H9 (cell line): ENCODE measurements around the gene NRN1. TPM values are rescaled to one million over a fixed set of nuclear protein-coding genes. Genes with fewer than 3 reads are reported as not detected.

Source experiments
- DNase-seq: peaks from one replicate; pipeline ENCODE4 v3.0.0-alpha.2; 2017
- H2AFZ ChIP-seq: one replicate; pipeline ENCODE4 v1.6.1; 2013; ENCODE audit warnings: mild to moderate bottlenecking, low read length, control low read depth, moderate library complexity
- H2AK5ac ChIP-seq: 2 replicates; pipeline ENCODE4 v1.6.1; 2013; ENCODE audit warnings: low read length, control low read depth, mixed read lengths; ENCODE audit not compliant: insufficient read length
- H2BK120ac ChIP-seq: one replicate; pipeline ENCODE4 v1.6.1; 2013; ENCODE audit warnings: low read depth, mild to moderate bottlenecking, low read length, control low read depth, inconsistent platforms; ENCODE audit not compliant: poor library complexity, severe bottlenecking
- H2BK12ac ChIP-seq: 2 replicates; pipeline ENCODE4 v1.6.1; 2013; ENCODE audit warnings: low read length, control low read depth, mixed read lengths, low read depth; ENCODE audit not compliant: insufficient read length
- H2BK15ac ChIP-seq: 2 replicates; pipeline ENCODE4 v1.6.1; 2013; ENCODE audit warnings: low read depth, low read length, control low read depth
- H2BK20ac ChIP-seq: one replicate; pipeline ENCODE4 v1.6.1; 2013; ENCODE audit warnings: low read depth, mild to moderate bottlenecking, low read length, control low read depth, inconsistent platforms; ENCODE audit not compliant: poor library complexity, severe bottlenecking
- H2BK5ac ChIP-seq: 2 replicates; pipeline ENCODE4 v1.6.1; 2013; ENCODE audit warnings: low read length, control low read depth, mixed read lengths; ENCODE audit not compliant: insufficient read length
- H3K14ac ChIP-seq: 2 replicates; pipeline ENCODE4 v1.6.1; 2013; ENCODE audit warnings: low read length, control low read depth; ENCODE audit not compliant: insufficient read depth
- H3K18ac ChIP-seq: 2 replicates; pipeline ENCODE4 v1.6.1; 2013; ENCODE audit warnings: low read depth, mild to moderate bottlenecking, mixed read lengths, low read length, control low read depth; ENCODE audit not compliant: insufficient read length
- H3K23ac ChIP-seq: 2 replicates; pipeline ENCODE4 v1.6.1; 2013; ENCODE audit warnings: low read length, control low read depth, mixed read lengths, low read depth; ENCODE audit not compliant: insufficient read length
- H3K23me2 ChIP-seq: 2 replicates; pipeline ENCODE4 v1.6.1; 2013; ENCODE audit warnings: low read depth, mild to moderate bottlenecking, mixed read lengths, low read length, control low read depth; ENCODE audit not compliant: insufficient read length, poor library complexity, severe bottlenecking
- H3K27ac ChIP-seq: 2 replicates; pipeline ENCODE4 v1.5.1; 2013; ENCODE audit warnings: low read length, control low read depth, mixed read lengths, low read depth; ENCODE audit not compliant: insufficient read length
- H3K27me3 ChIP-seq: 2 replicates; pipeline ENCODE4 v1.6.1; 2013; ENCODE audit warnings: low read length, control low read depth, inconsistent platforms; ENCODE audit not compliant: insufficient read depth
- H3K4ac ChIP-seq: 2 replicates; pipeline ENCODE4 v1.6.1; 2013; ENCODE audit warnings: low read depth, mild to moderate bottlenecking, control low read depth, inconsistent platforms, low read length, moderate library complexity
- H3K4me1 ChIP-seq: 2 replicates; pipeline ENCODE4 v1.6.1; 2013; ENCODE audit warnings: low read length, control low read depth, inconsistent platforms; ENCODE audit not compliant: insufficient read depth
- H3K4me2 ChIP-seq: 2 replicates; pipeline ENCODE4 v1.6.1; 2013; ENCODE audit warnings: low read length, control low read depth, mixed read lengths; ENCODE audit not compliant: insufficient read length, insufficient read depth
- H3K56ac ChIP-seq: 2 replicates; pipeline ENCODE4 v1.6.1; 2013; ENCODE audit warnings: low read depth, mild to moderate bottlenecking, mixed read lengths, low read length, control low read depth; ENCODE audit not compliant: insufficient read length
- H3K79me1 ChIP-seq: 2 replicates; pipeline ENCODE4 v1.6.1; 2013; ENCODE audit warnings: low read depth, mild to moderate bottlenecking, moderate library complexity, low read length, control low read depth, inconsistent platforms; ENCODE audit not compliant: insufficient read depth, poor library complexity, severe bottlenecking
- H3K79me2 ChIP-seq: 2 replicates; pipeline ENCODE4 v1.6.1; 2013; ENCODE audit warnings: low read length, control low read depth, inconsistent platforms; ENCODE audit not compliant: insufficient read depth
- H3K9ac ChIP-seq: 2 replicates; pipeline ENCODE4 v1.6.1; 2013; ENCODE audit warnings: low read length, control low read depth, mixed read lengths; ENCODE audit not compliant: insufficient read length; ENCODE audit errors: extremely low read depth
- H3K9me3 ChIP-seq: one replicate; pipeline ENCODE4 v1.6.1; 2013; ENCODE audit warnings: low read depth, low read length, inconsistent platforms; ENCODE audit not compliant: control insufficient read depth
- H3T11ph ChIP-seq: one replicate; pipeline ENCODE4 v1.6.1; 2013; ENCODE audit warnings: mild to moderate bottlenecking, low read length, control low read depth, inconsistent platforms
- H4K20me1 ChIP-seq: one replicate; pipeline ENCODE4 v1.6.1; 2013; ENCODE audit not compliant: control insufficient read depth, insufficient read length, insufficient read depth
- H4K5ac ChIP-seq: 2 replicates; pipeline ENCODE4 v1.6.1; 2013; ENCODE audit warnings: low read depth, mild to moderate bottlenecking, mixed read lengths, low read length, control low read depth; ENCODE audit not compliant: insufficient read length
- H4K8ac ChIP-seq: replicated peaks from 2 replicates; pipeline ENCODE4 v1.6.1; 2013; ENCODE audit warnings: low read length, control low read depth, mixed read lengths, low read depth; ENCODE audit not compliant: insufficient read length
- H4K91ac ChIP-seq: 2 replicates; pipeline ENCODE4 v1.6.1; 2013; ENCODE audit warnings: low read depth, mild to moderate bottlenecking, moderate library complexity, mixed read lengths, low read length, control low read depth; ENCODE audit not compliant: insufficient read length
- H3K27ac Mint-ChIP-seq, 3 experiments: 2 replicates in 2 of 3; 3 replicates in 1 of 3; pipeline ENCODE4 v1.8.0; 2020 to 2021; ENCODE audit warnings: mixed read lengths in 3 of 3, mild to moderate bottlenecking in 1 of 3, moderate library complexity in 1 of 3
- H3K27me3 Mint-ChIP-seq: 2 replicates; pipeline ENCODE4 v1.8.0; 2021; ENCODE audit warnings: low read depth, mild to moderate bottlenecking, moderate library complexity, mixed read lengths
- H3K36me3 Mint-ChIP-seq, 3 experiments: 2 replicates in 2 of 3; 3 replicates in 1 of 3; pipeline ENCODE4 v1.8.0; 2020 to 2021; ENCODE audit warnings: low read depth in 3 of 3, mixed read lengths in 3 of 3; ENCODE audit not compliant: insufficient read depth in 1 of 3
- H3K4me1 Mint-ChIP-seq, 2 experiments: 2 replicates each; pipeline ENCODE4 v1.8.0; 2020; ENCODE audit warnings: mixed read lengths in 2 of 2
- H3K4me3 Mint-ChIP-seq, 2 experiments: 2 replicates in 1 of 2; 3 replicates in 1 of 2; pipeline ENCODE4 v1.8.0; 2020 to 2021; ENCODE audit warnings: mild to moderate bottlenecking in 2 of 2, mixed read lengths in 2 of 2, moderate library complexity in 1 of 2
- H3K9me3 Mint-ChIP-seq, 2 experiments: 2 replicates in 1 of 2; 3 replicates in 1 of 2; pipeline ENCODE4 v1.8.0; 2020; ENCODE audit warnings: mild to moderate bottlenecking in 2 of 2, mixed read lengths in 2 of 2, moderate library complexity in 1 of 2
- CTCF ChIP-seq: fragments of 200-600 bp; sonication (generic); conservative IDR thresholded peaks from 3 replicates; pipeline ENCODE4 v1.8.0; 2021; ENCODE audit warnings: antibody characterized with exemption, mild to moderate bottlenecking
- WGBS: extraction: QIAGEN DNeasy Blood & Tissue Kit; methylation state at CpG from one replicate; pipeline ENCODE4 v1.1.7; 2013; ENCODE audit warnings: missing lambda C conversion rate, low lambda C conversion rate, mixed read lengths; ENCODE audit not compliant: insufficient read length; ENCODE audit errors: extremely low coverage; 5-methylcytosine and 5-hydroxymethylcytosine counted together
- total RNA-seq: library from RNA; stranded (reverse); gene quantifications from 2 replicates; pipeline ENCODE4 v1.2.1, GENCODE V29; 2021

Gene NRN1
- total RNA-seq, 1 experiment from 2014 or later: not detected

- Mint-ChIP-seq H3K4me1 (peaks cover 6 to 14% of the 10 kb centered on the region in 2 experiments), H3K36me3 (no peaks in the 10 kb centered on the region), H3K9me3 (peaks cover 0 to 4% of the 10 kb centered on the region in 2 experiments; a peak in 1 of 5 replicates), H3K27ac (no peak overlapping the region), H3K4me3 (no peak overlapping the region), H3K27me3 (peaks cover 21% of the 10 kb centered on the region)
- Histone ChIP-seq H3K27ac (no peak overlapping the region), H3K4ac (no peak overlapping the region), H4K91ac (no peak overlapping the region), H3K23me2 (no peaks in the 10 kb centered on the region), H3K14ac (no peak overlapping the region), H3K9ac (no peak overlapping the region), H2AK5ac (no peak overlapping the region), H3K9me3 (no peaks in the 10 kb centered on the region), H3K56ac (no peak overlapping the region), H3T11ph (no peak overlapping the region), H4K5ac (no peak overlapping the region), H2BK20ac (no peak overlapping the region), H3K23ac (no peak overlapping the region), H2BK12ac (no peak overlapping the region), H2AFZ (no peak overlapping the region), H3K4me1 (no peaks in the 10 kb centered on the region), H2BK120ac (no peak overlapping the region), H4K8ac (no peak overlapping the region), H2BK5ac (no peak overlapping the region), H3K79me1 (no peaks in the 10 kb centered on the region), H3K18ac (no peak overlapping the region), H3K79me2 (no peaks in the 10 kb centered on the region), H2BK15ac (no peak overlapping the region), H3K27me3 (no peaks in the 10 kb centered on the region), H3K4me2 (no peak overlapping the region), H4K20me1 (no peaks in the 10 kb centered on the region)
- TF ChIP-seq CTCF: no peak
- DNase-seq: no peak
- WGBS: no CpG with 5 or more reads among the region's 2 CpGs
Observed at GRCh38 chr6:5958921-5959320, 47.8 kb downstream of the NRN1 start.
